Stimulated activated naive CD4-positive, alpha-beta T cell (primary cell): ENCODE measurements around the gene DENND1C.

Experiments
- DNase-seq, 6 experiments: peaks; one replicate each; lab custom pipeline; 2025; lab: John Stamatoyannopoulos, UW

DENND1C gene

GRCh38 chr19:6479836-6480398 is 1.7 kb downstream of the DENND1C start:
- no peak for DNase-seq

DNA sequence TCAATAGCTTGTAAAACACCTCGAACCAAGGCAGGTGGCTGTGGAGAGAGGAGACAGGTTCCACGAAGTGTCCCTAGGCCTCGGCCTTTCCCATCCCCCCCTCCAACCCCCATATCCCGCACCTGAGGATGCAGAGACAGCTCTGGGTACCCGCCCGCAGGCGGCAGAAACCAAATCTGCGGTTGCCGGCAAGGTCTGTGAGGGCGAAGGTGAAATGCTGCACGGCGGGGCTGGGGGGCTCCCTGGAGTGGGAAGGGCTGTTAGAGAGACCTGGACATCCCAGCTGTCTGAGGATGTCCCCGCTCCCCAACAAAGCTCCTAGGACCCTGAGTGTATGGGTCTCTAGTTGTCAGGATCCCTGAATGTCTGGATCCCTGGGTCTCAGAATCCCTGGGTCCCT is 2.8 kb downstream of the DENND1C start:
- no peak for DNase-seq

DNA sequence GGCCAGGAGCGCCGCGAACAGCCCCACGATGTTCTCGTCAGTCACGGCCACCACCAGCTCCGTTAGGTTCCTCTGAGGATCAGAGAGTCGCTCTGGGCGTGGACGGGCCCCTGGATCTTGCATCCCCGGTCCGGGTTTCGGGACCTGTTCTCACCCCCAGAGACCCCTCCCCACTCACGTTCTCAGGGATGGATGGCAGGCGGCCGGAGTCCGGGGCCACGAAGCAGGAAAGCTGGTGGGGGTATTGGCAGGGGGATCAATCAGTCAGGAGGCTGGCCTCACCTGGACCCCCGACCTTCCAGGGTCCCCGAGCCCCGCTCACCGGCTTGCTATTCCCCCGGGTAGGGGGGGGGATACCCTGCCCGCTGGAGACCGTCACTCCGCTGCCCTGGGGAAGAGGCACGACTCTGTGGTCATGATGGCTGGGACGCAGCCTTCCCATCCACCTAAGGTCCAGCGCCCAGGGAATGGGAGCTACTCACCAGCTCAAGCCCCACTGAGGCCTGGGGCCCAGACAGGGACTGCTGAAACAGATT is 4.6 kb downstream of the DENND1C start:
- no peak for DNase-seq

DNA sequence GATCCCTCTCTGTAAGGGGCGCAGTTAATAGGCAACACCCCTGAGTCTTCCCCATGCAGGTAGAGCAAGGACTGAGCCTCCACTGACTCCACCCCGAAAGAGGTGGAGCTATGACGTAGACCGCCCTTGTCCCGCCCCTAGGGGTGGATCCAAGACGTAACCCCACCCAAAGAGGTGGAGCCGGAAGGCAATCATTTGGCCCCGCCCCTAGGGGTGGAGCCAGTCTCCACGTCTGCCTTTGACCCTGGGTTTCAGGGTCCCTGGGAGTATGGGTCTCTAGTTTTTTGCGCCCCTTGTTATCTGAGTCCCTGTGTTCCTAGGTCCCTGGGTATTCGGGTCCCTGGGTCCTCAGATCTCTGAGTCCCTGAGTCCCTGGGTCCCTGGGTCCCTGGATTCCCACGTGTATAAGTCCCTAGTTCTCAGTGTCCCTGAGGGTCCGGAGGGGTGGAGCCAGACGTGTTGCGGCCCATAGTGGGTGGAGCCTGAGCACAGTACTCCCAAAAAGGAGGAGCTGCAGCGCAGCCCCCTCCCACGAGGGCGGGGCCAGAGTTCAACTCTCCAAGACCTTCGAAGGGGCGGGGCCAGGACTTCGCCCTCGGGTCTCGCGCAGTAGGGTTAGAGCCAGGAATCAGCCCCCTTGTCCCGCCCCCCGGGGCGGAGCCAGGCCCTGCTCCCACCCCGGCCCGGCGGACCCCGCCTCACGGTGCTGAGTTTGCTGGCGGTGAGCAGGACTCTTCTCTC is 5.3 kb downstream of the DENND1C start:
- peak; percentile 31 to 67 (median 59) for DNase-seq

GRCh38 chr19:6475321-6476108 is 6.1 kb downstream of the DENND1C start:
- DNase-seq, result no peak

DNA sequence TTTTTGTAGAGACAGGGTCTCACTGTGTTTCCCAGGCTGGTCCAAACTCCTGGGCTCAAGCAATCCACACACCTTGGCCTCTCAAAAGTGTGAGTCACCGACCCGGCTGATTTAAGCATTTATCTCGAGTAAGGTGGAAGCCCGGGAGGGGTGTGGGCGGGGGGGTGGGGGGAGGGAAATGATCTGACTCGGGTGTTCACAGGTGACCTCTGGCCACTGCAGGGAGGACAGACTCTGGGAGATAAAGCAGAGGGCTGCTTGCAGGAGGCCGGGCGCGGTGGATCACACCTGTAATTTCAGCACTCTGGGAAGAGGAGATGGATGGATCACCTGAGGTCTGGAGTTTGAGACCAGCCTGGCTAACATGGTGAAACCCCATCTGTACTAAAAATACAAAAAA is 7.9 kb downstream of the DENND1C start:
- no peak for DNase-seq

GRCh38 chr19:6472713-6473112 is 8.9 kb downstream of the DENND1C start:
- DNase-seq, result no peak

DNA sequence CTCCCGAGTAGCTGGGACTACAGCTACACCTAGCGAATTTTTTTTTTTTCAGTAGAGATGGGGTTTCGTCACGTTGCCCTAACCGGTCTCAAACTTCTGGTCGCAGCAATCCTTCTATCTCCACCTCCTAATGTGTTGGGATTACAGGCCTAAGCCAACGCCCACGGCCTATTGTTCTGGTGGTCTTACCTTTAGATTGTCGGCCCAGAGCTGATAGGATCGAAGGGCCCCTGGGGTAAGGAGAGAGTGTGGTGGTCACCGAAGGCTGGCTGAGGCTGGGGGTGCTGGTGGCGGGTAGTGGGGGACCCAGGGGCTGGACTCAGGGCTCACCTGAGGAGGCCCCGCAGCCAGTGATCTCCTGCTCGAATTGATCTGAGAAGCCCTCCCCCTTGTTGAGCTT is 10.5 kb downstream of the DENND1C start:
- no peak for DNase-seq

- no peak for DNase-seq
These were observed 11.4 kb downstream of the DENND1C start for GRCh38 chr19:6470173-6470572.

DNA sequence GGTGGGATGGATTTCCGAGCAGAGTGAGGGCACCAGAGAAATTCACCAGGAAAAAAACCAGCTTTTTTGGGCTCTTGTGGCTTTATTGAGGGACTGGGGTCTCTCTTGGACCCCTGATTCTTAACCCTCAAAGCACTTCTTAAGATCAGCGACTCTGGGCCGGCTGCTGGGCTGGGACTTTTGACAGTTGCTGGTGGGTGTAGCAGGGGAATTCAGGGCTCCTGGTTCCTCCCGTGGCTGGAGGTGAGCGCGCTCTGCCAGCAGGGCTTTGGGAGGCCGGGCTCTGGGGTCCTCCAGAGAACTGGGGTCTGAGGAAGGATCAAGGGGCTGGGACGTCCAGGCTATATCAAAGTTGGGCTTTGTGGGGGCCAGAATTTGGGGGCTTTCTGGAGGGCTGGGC is 14.2 kb downstream of the DENND1C start:
- no peak for DNase-seq

DNA sequence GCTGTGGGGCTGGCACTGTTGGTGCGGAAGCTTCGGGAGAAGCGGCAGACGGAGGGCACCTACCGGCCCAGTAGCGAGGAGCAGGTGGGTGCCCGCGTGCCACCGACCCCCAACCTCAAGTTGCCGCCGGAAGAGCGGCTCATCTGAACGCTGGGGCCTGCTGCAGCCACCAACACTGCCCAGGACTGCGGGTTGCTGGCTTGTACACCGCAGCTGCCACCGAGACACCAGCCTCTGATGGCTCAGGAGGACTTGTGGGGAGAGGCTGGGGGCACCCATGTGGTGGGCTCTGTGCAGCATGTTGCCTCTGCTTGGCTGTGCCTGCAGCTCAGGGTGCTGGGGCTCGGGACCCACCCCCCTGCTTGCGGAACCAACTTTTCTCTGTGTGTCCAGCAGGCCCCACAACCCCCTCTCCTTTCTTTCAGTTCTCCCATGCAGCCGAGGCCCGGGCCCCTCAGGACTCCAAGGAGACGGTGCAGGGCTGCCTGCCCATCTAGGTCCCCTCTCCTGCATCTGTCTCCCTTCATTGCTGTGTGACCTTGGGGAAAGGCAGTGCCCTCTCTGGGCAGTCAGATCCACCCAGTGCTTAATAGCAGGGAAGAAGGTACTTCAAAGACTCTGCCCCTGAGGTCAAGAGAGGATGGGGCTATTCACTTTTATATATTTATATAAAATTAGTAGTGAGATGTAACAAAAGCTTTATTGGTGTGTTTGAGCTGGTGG is 14.9 kb downstream of the DENND1C start:
- DNase-seq, result no peak

GRCh38 chr19:6465663-6466062 is 15.9 kb downstream of the DENND1C start:
- no peak for DNase-seq

- DNase-seq, result no peak
These were observed 16.6 kb downstream of the DENND1C start for GRCh38 chr19:6465006-6465405.

DNA sequence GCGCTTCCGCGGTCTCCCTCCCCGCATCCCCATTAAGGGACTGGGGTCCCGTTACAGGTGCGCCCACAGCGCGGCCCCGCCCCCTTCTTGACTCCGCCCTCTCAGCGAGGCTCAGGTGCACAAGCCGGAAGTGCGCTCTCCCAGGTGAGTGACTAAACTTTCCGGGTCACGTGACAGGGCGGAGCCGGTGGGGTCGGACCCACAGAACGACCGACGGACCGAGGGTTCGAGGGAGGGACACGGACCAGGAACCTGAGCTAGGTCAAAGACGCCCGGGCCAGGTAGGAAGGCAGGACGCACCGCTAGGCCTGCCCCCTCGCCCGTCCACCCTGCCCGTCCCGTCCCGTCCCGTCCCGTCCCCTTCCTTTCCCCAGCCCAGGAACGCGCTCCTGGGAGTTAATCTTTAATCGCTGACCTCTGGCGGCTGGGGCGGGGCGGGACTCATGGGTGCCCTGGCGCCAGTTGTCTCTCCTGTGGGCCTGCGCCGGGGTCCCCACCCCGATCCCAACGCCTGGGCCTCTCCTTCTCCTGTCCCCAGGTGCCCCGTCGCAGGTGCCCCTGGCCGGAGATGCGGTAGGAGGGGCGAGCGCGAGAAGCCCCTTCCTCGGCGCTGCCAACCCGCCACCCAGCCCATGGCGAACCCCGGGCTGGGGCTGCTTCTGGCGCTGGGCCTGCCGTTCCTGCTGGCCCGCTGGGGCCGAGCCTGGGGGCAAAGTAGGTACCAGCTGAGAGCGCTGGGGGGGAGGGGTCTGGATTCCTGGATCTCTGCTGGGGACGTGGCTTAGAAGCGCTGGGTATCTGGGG is 17.3 kb downstream of the DENND1C start, which contains the start of gene CRB3:
CRB3 (plus strand) TSS at position 202 of the 804 bp plus-strand sequence; CDS start at position 633, 431 bp downstream.
- DNase-seq, result peak; percentile 23 to 63 (median 52)

GRCh38 chr19:6460099-6460884 is 21.3 kb downstream of the DENND1C start:
- DNase-seq, result peak; percentile 92 to 99 (median 94)

- peak in 5 of 6 experiments; percentile 28 to 68 (median 61) for DNase-seq
These were observed 22.1 kb downstream of the DENND1C start, which contains the start of gene SLC25A23 for GRCh38 chr19:6459262-6460098. Gene SLC25A23 (minus strand): TSS chr19:6459792. CDS start chr19:6459628, 164 bp downstream.

DNA sequence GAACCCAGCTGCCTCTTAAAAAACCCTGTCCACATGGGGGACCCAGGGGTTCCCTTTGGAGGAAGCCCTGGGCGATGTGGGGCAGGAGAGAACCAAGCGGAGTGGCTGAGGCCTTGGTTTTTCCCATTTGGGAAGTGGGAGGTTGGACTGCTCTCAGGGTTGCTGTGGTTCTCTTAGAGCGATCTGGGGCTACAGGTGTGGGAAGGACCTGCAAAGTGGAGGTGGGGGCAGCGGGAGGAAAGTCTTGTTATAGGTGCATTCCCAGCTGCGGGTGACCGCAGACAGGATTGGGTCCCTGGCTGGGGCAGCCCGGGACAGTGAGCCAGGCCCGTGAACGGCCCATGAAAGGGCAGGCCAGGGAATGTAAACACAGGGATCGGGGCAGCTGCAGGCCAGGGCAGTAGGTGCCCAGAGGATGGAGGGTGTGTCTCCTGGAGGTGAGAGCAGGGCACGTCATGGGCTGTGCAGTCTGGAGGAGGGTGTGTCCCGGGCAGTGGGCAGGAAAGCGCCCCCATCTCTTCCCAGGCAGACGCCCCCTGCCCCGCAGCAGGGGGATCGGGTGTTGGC is 22.8 kb downstream of the DENND1C start:
- no peak for DNase-seq

DNA sequence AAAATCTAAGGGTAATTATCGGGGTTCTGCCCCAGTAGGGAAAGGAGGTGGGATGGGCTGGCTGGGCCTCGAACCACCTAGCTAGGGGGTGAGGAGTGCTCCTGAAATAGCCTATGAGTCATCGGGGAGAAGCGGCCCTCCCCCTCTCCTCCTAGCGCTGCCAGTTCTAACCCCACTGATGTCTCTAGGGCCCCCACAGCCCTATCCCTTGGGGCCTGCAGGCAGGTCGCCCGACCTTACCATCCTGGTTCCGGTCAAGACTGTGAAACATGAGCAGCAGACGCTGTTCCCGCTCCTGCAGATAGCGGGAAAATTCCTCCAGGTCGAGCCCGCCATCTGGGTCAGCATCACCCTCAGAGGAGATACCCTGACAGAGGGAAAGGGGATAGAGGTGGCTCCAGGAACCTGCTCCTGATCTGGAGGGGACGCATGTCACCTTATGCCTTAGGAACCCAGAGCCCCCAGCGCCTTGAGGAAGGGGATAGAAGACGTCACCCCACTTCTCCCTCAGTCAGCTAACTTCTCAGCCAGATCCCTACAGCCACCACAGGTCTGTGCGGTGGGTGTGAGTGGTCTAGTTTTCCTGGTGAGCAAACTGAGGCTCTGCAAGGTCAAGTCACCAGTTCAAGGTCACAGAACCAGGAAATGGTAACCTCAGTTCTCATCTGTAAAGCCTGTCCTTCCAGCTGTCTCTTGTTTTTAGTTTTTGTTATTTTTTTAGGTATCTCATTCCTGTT is 23.5 kb downstream of the DENND1C start:
- DNase-seq, result no peak
